Pancreas (tissue), 10 donors: ENCODE measurements around the gene RBM19. TPM values are rescaled to one million over a fixed set of nuclear protein-coding genes. Genes with fewer than 3 reads are reported as not detected.

Experiments
- ATAC-seq, 4 donors: fragments of 200-7000 bp; cut with Tn5 transposase; one replicate each; pipeline versions ENCODE4 v1.8.0 to v1.9.1; 2020; ENCODE audit warnings: mild to moderate bottlenecking in 4 of 4, moderate library complexity in 4 of 4
- DNase-seq, 6 donors: peaks; one replicate each; pipeline ENCODE4 v3.0.0-alpha.2; 2020
- FAIRE-seq: peaks from 2 replicates; lab custom pipeline; 2012; peaks lifted over from hg19 to GRCh38; lab: Jason Lieb, UNC
- H3K27ac ChIP-seq, 4 donors: fragments of 200-600 bp; sonication (generic); 1 replicate in 3 of 4; 2 replicates in 1 of 4; pipeline versions ENCODE4 v1.5.0 to v1.8.0; 2020
- H3K27me3 ChIP-seq, 4 donors: fragments of 200-600 bp; one replicate each; pipeline ENCODE4 v1.8.0; 2021
- H3K36me3 ChIP-seq, 3 donors: fragments of 200-600 bp; sonication (generic) in 1 of 3; one replicate each; pipeline versions ENCODE4 v1.5.0 to v1.8.0; 2020 to 2021
- H3K4me1 ChIP-seq, 3 donors: fragments of 200-600 bp; one replicate each; pipeline ENCODE4 v1.8.0; 2021
- H3K4me3 ChIP-seq, 4 donors: fragments of 200-600 bp; sonication (generic) in 2 of 4; one replicate each; pipeline versions ENCODE4 v1.5.0 to v1.8.0; 2020 to 2021
- H3K9me3 ChIP-seq, 4 donors: fragments of 200-600 bp; one replicate each; pipeline ENCODE4 v1.8.0; 2021
- CTCF ChIP-seq, 4 donors: fragments of 200-600 bp; sonication (generic) in 3 of 4; IDR thresholded peaks; one replicate each; pipeline versions ENCODE4 v1.5.0 to v1.8.0; 2021; ENCODE audit warnings: antibody characterized with exemption in 4 of 4
- WGBS, 2 donors: extraction: QIAGEN DNeasy Blood & Tissue Kit; methylation state at CpG; one replicate each; pipeline ENCODE4 v1.1.7; 2013; 5-methylcytosine and 5-hydroxymethylcytosine counted together
- intact Hi-C, 3 donors: fragments of 100-400 bp; cut with DNase I; formaldehyde crosslinking; loops; one replicate each; pipeline versions ENCODE4 v1.11.1 to v1.14.2; 2022
- polyA plus RNA-seq, 2 donors: library from polyadenylated mRNA; stranded (reverse); fragments of 200-250 nt; gene quantifications; one replicate each; pipeline ENCODE4 v1.2.3, GENCODE V29; 2013
- total RNA-seq, 6 donors: library from RNA; stranded (reverse); fragmentation: NEBNext Ultra II Directional in 4 of 6; extraction: Animal tissue kit (Norgen Biotek cat#: 25700) in 4 of 6; gene quantifications; one replicate each; pipeline versions ENCODE4 v1.2.1 to v1.2.4, GENCODE V29; 2021 to 2023
- donor health status: healthy with polysubstance abuse.
- donor health status: DM: no; HTN: no; CAD: no; lungs with moderate emphysema.
- donor health status: DM: no; HTN: no; CAD: no.
- donor health status: control.
- donor health status: control.
- donor health status: Bipolar disorder and iron deficiency.
- donor health status: DM: yes; HTN: yes; CAD: no.
- donor health status: DM: no; HTN: no; CAD: no.
- donor health status: DM: no; HTN: no; CAD: no.
- donor health status: DM: yes; HTN: yes; CAD: no.

RBM19 gene
- total and polyA plus RNA-seq, 8 donors = 13.9 to 32.2 (median 15.8) TPM

- 49 to 52% methylated on average over 10 of the region's 10 CpGs for WGBS, 2 donors
- DNase-seq = no peak
- H3K27me3 ChIP-seq = no peaks in the 10 kb centered on the region
- intact Hi-C loops = no loop called here
- peak in 2 of 4 donors; percentile 28 to 37 for ATAC-seq
- no peaks in the 10 kb centered on the region for H3K4me1 ChIP-seq
- H3K36me3 ChIP-seq = no peaks in the 10 kb centered on the region
- no peak overlapping the region for H3K27ac ChIP-seq
- no peaks in the 10 kb centered on the region for H3K9me3 ChIP-seq
- FAIRE-seq = no peak
- TF ChIP-seq CTCF (IDR thresholded peaks at IDR 0.05) = no peak
- H3K4me3 ChIP-seq = no peak overlapping the region
Observed at GRCh38 chr12:114011711-114012110, 45.6 kb upstream of the RBM19 start.

GRCh38 chr12:114006482-114007425 lies 40.6 kb upstream of the RBM19 start:
- no peaks in the 10 kb centered on the region for H3K4me1 ChIP-seq
- 55 to 64% methylated on average over 11 of the region's 11 CpGs for WGBS, 2 donors
- FAIRE-seq (no peak), DNase-seq (no peak), ATAC-seq (no peak)
- H3K4me3 ChIP-seq = no peak overlapping the region
- H3K9me3 ChIP-seq = no peaks in the 10 kb centered on the region
- H3K27me3 ChIP-seq = no peaks in the 10 kb centered on the region
- intact Hi-C loops = no loop called here
- H3K27ac ChIP-seq = no peak overlapping the region
- H3K36me3 ChIP-seq = no peaks in the 10 kb centered on the region
- TF ChIP-seq CTCF (IDR thresholded peaks at IDR 0.05) = no peak

GRCh38 chr12:114004402-114004801 lies 38.3 kb upstream of the RBM19 start:
- ATAC-seq (no peak), FAIRE-seq (no peak), DNase-seq (no peak)
- intact Hi-C loops = no loop called here
- no peaks in the 10 kb centered on the region for H3K27me3 ChIP-seq
- H3K4me1 ChIP-seq = no peaks in the 10 kb centered on the region
- no peaks in the 10 kb centered on the region for H3K9me3 ChIP-seq
- H3K36me3 ChIP-seq = no peaks in the 10 kb centered on the region
- H3K27ac ChIP-seq = no peak overlapping the region
- H3K4me3 ChIP-seq = no peak overlapping the region
- 54 to 83% methylated on average over 3 of the region's 3 CpGs for WGBS, 2 donors
- TF ChIP-seq CTCF (IDR thresholded peaks at IDR 0.05) = no peak

GRCh38 chr12:114003286-114003685 lies 37.2 kb upstream of the RBM19 start:
- no peaks in the 10 kb centered on the region for H3K4me1 ChIP-seq
- WGBS, 2 donors = 57 to 71% methylated on average over 5 of the region's 5 CpGs
- no peak overlapping the region for H3K27ac ChIP-seq
- ATAC-seq (no peak), DNase-seq (no peak), FAIRE-seq (no peak)
- no peak for TF ChIP-seq CTCF (IDR thresholded peaks at IDR 0.05)
- no peaks in the 10 kb centered on the region for H3K9me3 ChIP-seq
- intact Hi-C loops = no loop called here
- H3K27me3 ChIP-seq = no peaks in the 10 kb centered on the region
- no peaks in the 10 kb centered on the region for H3K36me3 ChIP-seq
- H3K4me3 ChIP-seq = no peak overlapping the region
